Stimulated activated naive B cell treated with anti-CD40 and anti-IgM and Interleukin-4, amounts not matched to agents 10 μg/mL and 1 μg/mL and 100 μg/mL, for 72 hours (primary cell): Measurements from ENCODE around the gene RPRD2.
A peak's percentile ranks its signal among the peaks of the same experiment; 100 is the strongest.

Source experiments
- ATAC-seq, 2 donors: fragments of 150-1000 bp; cut with Tn5 transposase; replicated peaks; 2 replicates each; pipeline ENCODE4 v1.10.0; 2021; ENCODE audit warnings: moderate library complexity in 1 of 2
- DNase-seq: peaks from one replicate; pipeline ENCODE4 v3.0.0; 2021
- H3K27ac Mint-ChIP-seq: one replicate; pipeline ENCODE4 v1.8.0; 2022; ENCODE audit warnings: mild to moderate bottlenecking, mixed read lengths
- H3K27me3 Mint-ChIP-seq, 2 donors: one replicate each; pipeline ENCODE4 v1.8.0; 2022; ENCODE audit warnings: mixed read lengths in 2 of 2
- H3K36me3 Mint-ChIP-seq, 2 donors: one replicate each; pipeline ENCODE4 v1.8.0; 2022; ENCODE audit warnings: mixed read lengths in 2 of 2, mild to moderate bottlenecking in 1 of 2
- H3K4me1 Mint-ChIP-seq, 2 donors: one replicate each; pipeline ENCODE4 v1.8.0; 2022; ENCODE audit warnings: mixed read lengths in 2 of 2, mild to moderate bottlenecking in 1 of 2
- H3K4me3 Mint-ChIP-seq, 2 donors: one replicate each; pipeline ENCODE4 v1.8.0; 2022; ENCODE audit warnings: mild to moderate bottlenecking in 2 of 2, mixed read lengths in 2 of 2, moderate library complexity in 1 of 2
- H3K9me3 Mint-ChIP-seq, 2 donors: one replicate each; pipeline ENCODE4 v1.8.0; 2022; ENCODE audit warnings: mixed read lengths in 2 of 2, mild to moderate bottlenecking in 1 of 2

The RPRD2 gene

GRCh38 chr1:150469291-150469690 is 105.3 kb downstream of the RPRD2 start:
- ATAC-seq (no peak), DNase-seq (no peak)
- H3K9me3 Mint-ChIP-seq = no peaks in the 10 kb centered on the region
- H3K36me3 Mint-ChIP-seq = peaks cover 34 to 42% of the 10 kb centered on the region in 2 donors
- no peak overlapping the region for H3K27ac Mint-ChIP-seq
- no peak overlapping the region for H3K4me3 Mint-ChIP-seq
- no peaks in the 10 kb centered on the region for H3K27me3 Mint-ChIP-seq
- H3K4me1 Mint-ChIP-seq = peaks cover 3 to 7% of the 10 kb centered on the region in 2 donors

GRCh38 chr1:150472601-150473200 is 108.8 kb downstream of the RPRD2 start:
- Mint-ChIP-seq H3K9me3 (no peaks in the 10 kb centered on the region), H3K27ac (no peak overlapping the region), H3K36me3 (peaks cover 30 to 34% of the 10 kb centered on the region in 2 donors), H3K4me1 (peaks cover 6 to 27% of the 10 kb centered on the region in 2 donors), H3K27me3 (no peaks in the 10 kb centered on the region), H3K4me3 (no peak overlapping the region)
- ATAC-seq (no peak), DNase-seq (no peak)

GRCh38 chr1:150473659-150474058 is 109.7 kb downstream of the RPRD2 start:
- Mint-ChIP-seq H3K27me3 (no peaks in the 10 kb centered on the region), H3K4me1 (peaks cover 9 to 32% of the 10 kb centered on the region in 2 donors), H3K9me3 (no peaks in the 10 kb centered on the region), H3K36me3 (peaks cover 28 to 34% of the 10 kb centered on the region in 2 donors), H3K4me3 (no peak overlapping the region), H3K27ac (peak overlapping the region; percentile 25)
- no peak for DNase-seq
- ATAC-seq = no peak

- Mint-ChIP-seq H3K27ac (no peak overlapping the region), H3K4me3 (no peak overlapping the region), H3K27me3 (no peaks in the 10 kb centered on the region), H3K36me3 (peaks cover 28 to 34% of the 10 kb centered on the region in 2 donors), H3K9me3 (no peaks in the 10 kb centered on the region), H3K4me1 (peaks cover 10 to 32% of the 10 kb centered on the region in 2 donors)
- DNase-seq (no peak), ATAC-seq (no peak)
These were observed 110.9 kb downstream of the RPRD2 start for GRCh38 chr1:150474869-150475268.

- H3K27me3 Mint-ChIP-seq = no peaks in the 10 kb centered on the region
- no peak overlapping the region for H3K4me3 Mint-ChIP-seq
- H3K27ac Mint-ChIP-seq = peak overlapping the region; percentile 81
- peaks cover 10 to 32% of the 10 kb centered on the region in 2 donors for H3K4me1 Mint-ChIP-seq
- H3K9me3 Mint-ChIP-seq = no peaks in the 10 kb centered on the region
- ATAC-seq (no peak), DNase-seq (no peak)
- peaks cover 13 to 18% of the 10 kb centered on the region in 2 donors for H3K36me3 Mint-ChIP-seq
These were observed 112.8 kb downstream of the RPRD2 start for GRCh38 chr1:150476754-150477153.

- ATAC-seq (no peak), DNase-seq (no peak)
- peaks cover 7 to 12% of the 10 kb centered on the region in 2 donors for H3K36me3 Mint-ChIP-seq
- H3K27me3 Mint-ChIP-seq = no peaks in the 10 kb centered on the region
- H3K4me1 Mint-ChIP-seq = peaks cover 10 to 32% of the 10 kb centered on the region in 2 donors
- H3K27ac Mint-ChIP-seq = peak overlapping the region; percentile 81
- no peaks in the 10 kb centered on the region for H3K9me3 Mint-ChIP-seq
- H3K4me3 Mint-ChIP-seq = no peak overlapping the region
These were observed 113.4 kb downstream of the RPRD2 start for GRCh38 chr1:150477320-150477719.

GRCh38 chr1:150477733-150478132 is 113.8 kb downstream of the RPRD2 start:
- no peak for ATAC-seq
- DNase-seq = no peak
- no peak overlapping the region for H3K4me3 Mint-ChIP-seq
- H3K9me3 Mint-ChIP-seq = no peaks in the 10 kb centered on the region
- H3K36me3 Mint-ChIP-seq = peaks cover 3 to 8% of the 10 kb centered on the region in 2 donors
- H3K4me1 Mint-ChIP-seq = peaks cover 10 to 32% of the 10 kb centered on the region in 2 donors
- H3K27me3 Mint-ChIP-seq = no peaks in the 10 kb centered on the region
- peak overlapping the region; percentile 81 for H3K27ac Mint-ChIP-seq

- no peaks in the 10 kb centered on the region for H3K27me3 Mint-ChIP-seq
- H3K4me1 Mint-ChIP-seq = peaks cover 10 to 36% of the 10 kb centered on the region in 2 donors
- H3K4me3 Mint-ChIP-seq = no peak overlapping the region
- no peak for ATAC-seq
- H3K9me3 Mint-ChIP-seq = no peaks in the 10 kb centered on the region
- no peak overlapping the region for H3K27ac Mint-ChIP-seq
- peaks cover 0 to 3% of the 10 kb centered on the region in 2 donors for H3K36me3 Mint-ChIP-seq
- no peak for DNase-seq
These were observed 115.4 kb downstream of the RPRD2 start for GRCh38 chr1:150479370-150479769.

GRCh38 chr1:150479927-150480352 is 116.0 kb downstream of the RPRD2 start:
- peaks cover 0 to 3% of the 10 kb centered on the region in 2 donors for H3K36me3 Mint-ChIP-seq
- no peak overlapping the region for H3K27ac Mint-ChIP-seq
- H3K4me1 Mint-ChIP-seq = peaks cover 12 to 35% of the 10 kb centered on the region in 2 donors
- DNase-seq (no peak), ATAC-seq (no peak)
- H3K4me3 Mint-ChIP-seq = no peak overlapping the region
- H3K9me3 Mint-ChIP-seq = no peaks in the 10 kb centered on the region
- no peaks in the 10 kb centered on the region for H3K27me3 Mint-ChIP-seq

- Mint-ChIP-seq H3K4me1 (peaks cover 22 to 36% of the 10 kb centered on the region in 2 donors), H3K27me3 (no peaks in the 10 kb centered on the region), H3K4me3 (no peak overlapping the region), H3K9me3 (no peaks in the 10 kb centered on the region), H3K36me3 (peaks cover 18 to 20% of the 10 kb centered on the region in 2 donors), H3K27ac (no peak overlapping the region)
- ATAC-seq (no peak), DNase-seq (no peak)
These were observed 120.5 kb downstream of the RPRD2 start for GRCh38 chr1:150484431-150484830.

GRCh38 chr1:150484861-150485260 is 120.9 kb downstream of the RPRD2 start:
- H3K27me3 Mint-ChIP-seq = no peaks in the 10 kb centered on the region
- H3K9me3 Mint-ChIP-seq = no peaks in the 10 kb centered on the region
- no peak overlapping the region for H3K4me3 Mint-ChIP-seq
- H3K36me3 Mint-ChIP-seq = peaks cover 19 to 21% of the 10 kb centered on the region in 2 donors
- no peak for DNase-seq
- H3K27ac Mint-ChIP-seq = peak overlapping the region; percentile 59
- no peak for ATAC-seq
- H3K4me1 Mint-ChIP-seq = peaks cover 21 to 37% of the 10 kb centered on the region in 2 donors

GRCh38 chr1:150486966-150487762 is 123.2 kb downstream of the RPRD2 start, which contains the start of gene TARS2:
Gene TARS2, plus strand, starts transcription at chr1:150487419. Its CDS starts 32 bp downstream, at chr1:150487451.
- Mint-ChIP-seq H3K4me3 (peak within 1 kb of the TSS; percentile 97), H3K9me3 (no peaks in the 10 kb centered on the region), H3K36me3 (peaks cover 36 to 39% of the 10 kb centered on the region in 2 donors), H3K4me1 (peaks cover 20 to 41% of the 10 kb centered on the region in 2 donors), H3K27me3 (no peaks in the 10 kb centered on the region), H3K27ac (peak within 1 kb of the TSS; percentile 100)
- peak; percentile 99 for ATAC-seq
- peak; percentile 99 for DNase-seq

GRCh38 chr1:150487763-150488115 is 123.8 kb downstream of the RPRD2 start:
- Mint-ChIP-seq H3K27ac (peak overlapping the region; percentile 100), H3K36me3 (peaks cover 39 to 43% of the 10 kb centered on the region in 2 donors), H3K9me3 (no peaks in the 10 kb centered on the region), H3K27me3 (no peaks in the 10 kb centered on the region), H3K4me1 (peaks cover 20 to 41% of the 10 kb centered on the region in 2 donors), H3K4me3 (peak overlapping the region; percentile 97)
- ATAC-seq = no peak
- DNase-seq = no peak

GRCh38 chr1:150493175-150493574 is 129.2 kb downstream of the RPRD2 start:
- DNase-seq (no peak), ATAC-seq (peak in 1 of 2 donors; percentile 87)
- Mint-ChIP-seq H3K27me3 (no peaks in the 10 kb centered on the region), H3K27ac (no peak overlapping the region), H3K4me3 (no peak overlapping the region), H3K36me3 (peaks cover 68 to 72% of the 10 kb centered on the region in 2 donors), H3K9me3 (no peaks in the 10 kb centered on the region), H3K4me1 (peaks cover 9 to 30% of the 10 kb centered on the region in 2 donors)

GRCh38 chr1:150498342-150498741 is 134.4 kb downstream of the RPRD2 start:
- DNase-seq (no peak), ATAC-seq (no peak)
- no peaks in the 10 kb centered on the region for H3K9me3 Mint-ChIP-seq
- H3K27ac Mint-ChIP-seq = no peak overlapping the region
- no peaks in the 10 kb centered on the region for H3K27me3 Mint-ChIP-seq
- peaks cover 63 to 68% of the 10 kb centered on the region in 2 donors for H3K36me3 Mint-ChIP-seq
- peaks cover 2 to 9% of the 10 kb centered on the region in 2 donors for H3K4me1 Mint-ChIP-seq
- no peak overlapping the region for H3K4me3 Mint-ChIP-seq
